OCI-LY3 (cell line): Measurements from ENCODE around the gene NNMT.

Experiments used
- H2AFZ ChIP-seq: fragments of 200-600, 300-600 bp; shearing (Covaris generic); 2 replicates; pipeline ENCODE4 v1.6.0; 2014; ENCODE audit warnings: antibody characterized with exemption, low read depth, low read length
- H3K27ac ChIP-seq: fragments of 200-600, 300-600 bp; sonication (generic); 2 replicates; pipeline ENCODE4 v1.5.1; 2014; ENCODE audit warnings: mild to moderate bottlenecking, low read length, moderate library complexity, mixed read lengths
- H3K27me3 ChIP-seq: fragments of 200-600, 300-600 bp; sonication (generic); 2 replicates; pipeline ENCODE4 v1.6.1; 2014; ENCODE audit warnings: low read depth, low read length, mixed read lengths
- H3K36me3 ChIP-seq: fragments of 200-600, 300-600 bp; sonication (generic); replicated peaks from 2 replicates; pipeline ENCODE3; 2014; ENCODE audit warnings: low read depth, low read length, mixed read lengths
- H3K4me1 ChIP-seq: fragments of 300-600, 200-600 bp; sonication (generic); 2 replicates; pipeline ENCODE4 v1.6.1; 2014; ENCODE audit warnings: low read length, mixed read lengths
- H3K4me2 ChIP-seq: fragments of 200-600, 300-600 bp; sonication (generic); 2 replicates; pipeline ENCODE4 v1.6.1; 2014; ENCODE audit warnings: low read length, mixed read lengths
- H3K4me3 ChIP-seq: fragments of 300-600, 200-600 bp; sonication (generic); 2 replicates; pipeline ENCODE4 v1.5.1; 2014; ENCODE audit warnings: antibody characterized with exemption, mild to moderate bottlenecking, low read length, moderate library complexity
- H3K79me2 ChIP-seq: fragments of 300-600, 200-600 bp; shearing (Covaris generic); 2 replicates; pipeline ENCODE4 v1.6.1; 2014; ENCODE audit warnings: mild to moderate bottlenecking, low read length, mixed read lengths
- H3K9ac ChIP-seq: fragments of 300-600, 200-600 bp; shearing (Covaris generic); 2 replicates; pipeline ENCODE4 v1.6.0; 2014; ENCODE audit warnings: mild to moderate bottlenecking, low read length, moderate library complexity
- H3K9me3 ChIP-seq: fragments of 200-600, 300-600 bp; shearing (Covaris generic); 2 replicates; pipeline ENCODE4 v1.6.1; 2014; ENCODE audit warnings: low read length, mixed read lengths; ENCODE audit not compliant: insufficient read depth
- H4K20me1 ChIP-seq: fragments of 200-600, 300-600 bp; sonication (generic); 2 replicates; pipeline ENCODE4 v1.6.1; 2016; ENCODE audit warnings: low read length, mixed read lengths; ENCODE audit not compliant: insufficient read depth
- EZH2phosphoT487 ChIP-seq: fragments of 200-600 bp; shearing (Covaris generic); IDR thresholded peaks from 2 replicates; pipeline ENCODE4 v1.6.1; 2018; ENCODE audit warnings: antibody characterized with exemption, mixed run types, low read depth
- TF ChIP-seq, protein P1 (sequence below): fragments of 200-600, 300-600 bp; sonication (generic); IDR thresholded peaks from 2 replicates; pipeline ENCODE4 v1.5.1; 2014; ENCODE audit warnings: antibody characterized with exemption, low read length, low read depth

Gene NNMT

DNA sequence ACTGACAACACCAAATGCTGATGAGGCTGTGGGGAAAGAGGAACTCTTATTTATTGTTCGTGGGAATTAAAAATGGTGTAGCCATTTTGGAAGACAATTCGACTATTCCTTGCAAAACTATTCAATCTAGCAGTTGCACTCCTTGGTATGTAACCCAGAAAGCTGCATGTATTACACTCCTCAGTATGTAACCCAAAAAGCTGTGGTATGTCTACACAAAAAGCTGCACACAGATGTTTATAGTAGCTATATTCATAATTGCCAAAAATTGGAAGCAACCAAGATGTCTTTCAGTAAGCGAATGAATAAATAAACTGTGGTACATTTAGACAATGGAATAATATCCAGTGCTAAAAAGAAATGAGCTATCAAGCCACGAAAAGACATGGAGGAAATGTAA lies 4.9 kb downstream of the NNMT start:
- Histone ChIP-seq H3K4me3 (no peak overlapping the region), H3K4me1 (no peaks in the 10 kb centered on the region), H3K9me3 (no peaks in the 10 kb centered on the region), H3K27me3 (peaks cover 8% of the 10 kb centered on the region; the same call in 1 of the 2 replicates), H2AFZ (no peak overlapping the region), H3K9ac (no peak overlapping the region), H3K27ac (no peak overlapping the region), H3K79me2 (no peaks in the 10 kb centered on the region), H3K36me3 (no peaks in the 10 kb centered on the region), H4K20me1 (no peaks in the 10 kb centered on the region), H3K4me2 (no peak overlapping the region)
- TF ChIP-seq, protein P1, sequence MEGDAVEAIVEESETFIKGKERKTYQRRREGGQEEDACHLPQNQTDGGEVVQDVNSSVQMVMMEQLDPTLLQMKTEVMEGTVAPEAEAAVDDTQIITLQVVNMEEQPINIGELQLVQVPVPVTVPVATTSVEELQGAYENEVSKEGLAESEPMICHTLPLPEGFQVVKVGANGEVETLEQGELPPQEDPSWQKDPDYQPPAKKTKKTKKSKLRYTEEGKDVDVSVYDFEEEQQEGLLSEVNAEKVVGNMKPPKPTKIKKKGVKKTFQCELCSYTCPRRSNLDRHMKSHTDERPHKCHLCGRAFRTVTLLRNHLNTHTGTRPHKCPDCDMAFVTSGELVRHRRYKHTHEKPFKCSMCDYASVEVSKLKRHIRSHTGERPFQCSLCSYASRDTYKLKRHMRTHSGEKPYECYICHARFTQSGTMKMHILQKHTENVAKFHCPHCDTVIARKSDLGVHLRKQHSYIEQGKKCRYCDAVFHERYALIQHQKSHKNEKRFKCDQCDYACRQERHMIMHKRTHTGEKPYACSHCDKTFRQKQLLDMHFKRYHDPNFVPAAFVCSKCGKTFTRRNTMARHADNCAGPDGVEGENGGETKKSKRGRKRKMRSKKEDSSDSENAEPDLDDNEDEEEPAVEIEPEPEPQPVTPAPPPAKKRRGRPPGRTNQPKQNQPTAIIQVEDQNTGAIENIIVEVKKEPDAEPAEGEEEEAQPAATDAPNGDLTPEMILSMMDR: no peak
- no peak for TF ChIP-seq EZH2phosphoT487

DNA sequence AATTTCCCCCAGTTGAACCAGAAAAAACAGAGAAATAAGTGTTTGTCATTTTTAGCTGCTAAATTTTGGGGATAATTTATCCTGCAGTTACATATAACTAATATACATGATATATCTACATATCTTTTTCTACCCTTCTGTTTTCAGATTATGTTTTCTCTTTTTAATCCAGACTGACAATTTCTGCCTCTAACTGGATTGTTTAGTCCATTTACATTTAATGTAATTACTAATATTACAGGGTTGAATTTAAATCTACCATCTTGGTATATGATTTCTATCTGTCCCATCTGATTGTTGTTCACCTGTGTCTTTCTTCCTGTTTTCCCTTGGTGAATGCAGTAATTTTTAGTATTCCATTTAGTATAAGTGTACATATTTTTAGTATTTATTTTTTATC lies 5.7 kb downstream of the NNMT start:
- H3K4me1 ChIP-seq: no peaks in the 10 kb centered on the region
- H4K20me1 ChIP-seq: no peaks in the 10 kb centered on the region
- H3K27ac ChIP-seq: no peak overlapping the region
- no peak for TF ChIP-seq EZH2phosphoT487
- TF ChIP-seq, protein P1: no peak
- H3K27me3 ChIP-seq: peaks cover 11% of the 10 kb centered on the region; the same call in 1 of the 2 replicates
- H2AFZ ChIP-seq: no peak overlapping the region
- no peaks in the 10 kb centered on the region for H3K9me3 ChIP-seq
- H3K36me3 ChIP-seq: no peaks in the 10 kb centered on the region
- no peak overlapping the region for H3K9ac ChIP-seq
- no peaks in the 10 kb centered on the region for H3K79me2 ChIP-seq
- no peak overlapping the region for H3K4me3 ChIP-seq
- H3K4me2 ChIP-seq: no peak overlapping the region

DNA sequence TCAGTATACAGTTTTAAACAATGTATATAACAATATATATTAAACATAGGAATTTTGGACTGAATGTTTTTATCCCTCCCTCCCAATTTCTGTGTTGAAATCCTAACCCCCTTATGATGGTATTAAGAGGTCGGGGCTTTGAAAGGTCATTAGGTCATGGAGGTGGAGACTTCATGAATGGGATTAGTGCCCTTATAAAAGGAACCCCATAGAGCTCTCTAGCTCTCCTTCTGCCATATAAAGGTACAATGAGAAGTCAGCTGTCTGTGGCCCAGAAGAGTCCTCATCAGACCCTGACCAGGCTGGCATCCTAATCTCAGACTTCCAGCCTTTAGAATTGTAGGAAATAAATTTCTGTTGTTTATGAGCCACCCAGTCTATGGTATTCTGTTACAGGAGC lies 6.5 kb downstream of the NNMT start:
- H3K4me1 ChIP-seq: no peaks in the 10 kb centered on the region
- H3K9ac ChIP-seq: no peak overlapping the region
- no peak overlapping the region for H3K4me2 ChIP-seq
- H3K27me3 ChIP-seq: peaks cover 18% of the 10 kb centered on the region; the same call in 1 of the 2 replicates
- H3K36me3 ChIP-seq: no peaks in the 10 kb centered on the region
- no peaks in the 10 kb centered on the region for H4K20me1 ChIP-seq
- H3K27ac ChIP-seq: no peak overlapping the region
- no peak overlapping the region for H3K4me3 ChIP-seq
- H3K79me2 ChIP-seq: no peaks in the 10 kb centered on the region
- H3K9me3 ChIP-seq: no peaks in the 10 kb centered on the region
- TF ChIP-seq, protein P1: no peak
- TF ChIP-seq EZH2phosphoT487: no peak
- no peak overlapping the region for H2AFZ ChIP-seq

DNA sequence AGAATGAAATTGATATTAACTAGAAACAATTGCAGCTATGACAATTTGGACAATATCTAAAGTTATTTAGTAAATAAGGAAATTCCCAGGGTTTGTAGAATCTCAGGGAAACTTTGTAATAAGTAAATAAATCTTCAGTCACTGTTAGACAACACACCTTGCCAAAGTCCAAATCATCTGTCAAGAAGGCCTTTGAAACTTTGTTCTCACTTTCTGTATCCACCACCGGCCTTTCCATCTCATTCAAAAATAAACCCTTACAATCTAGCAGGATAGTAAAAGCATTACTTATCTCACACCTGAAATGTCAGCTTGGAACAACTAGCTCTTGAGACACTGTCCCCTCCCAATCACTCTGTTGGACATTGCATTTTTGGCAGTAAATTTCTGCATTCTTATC lies 7.9 kb downstream of the NNMT start:
- Histone ChIP-seq H3K4me1 (no peaks in the 10 kb centered on the region), H2AFZ (no peak overlapping the region), H3K4me3 (no peak overlapping the region), H3K9me3 (no peaks in the 10 kb centered on the region), H3K27me3 (peaks cover 28% of the 10 kb centered on the region; the same call in 1 of the 2 replicates), H3K36me3 (no peaks in the 10 kb centered on the region), H3K4me2 (no peak overlapping the region), H3K79me2 (no peaks in the 10 kb centered on the region), H3K9ac (no peak overlapping the region), H4K20me1 (no peaks in the 10 kb centered on the region), H3K27ac (no peak overlapping the region)
- TF ChIP-seq EZH2phosphoT487: no peak
- TF ChIP-seq, protein P1: no peak
